Tibial nerve (tissue), 3 donors: ENCODE data around the gene PNPLA7.

Experiments used
- POLR2A ChIP-seq, 2 donors: fragments of 450-650 bp; IDR thresholded peaks; one replicate each; pipeline ENCODE4 v1.6.1; 2017; ENCODE audit warnings: antibody characterized with exemption in 2 of 2, mild to moderate bottlenecking in 2 of 2, moderate library complexity in 2 of 2
- TF ChIP-seq, protein P1 (sequence below), 5 experiments: fragments of 200-600 bp in 3 of 5; fragments of 450-650 bp in 2 of 5; sonication (generic) in 3 of 5; IDR thresholded peaks; one replicate each; pipeline ENCODE4 v1.5.1; 2016 to 2019; ENCODE audit warnings: antibody characterized with exemption in 5 of 5, mild to moderate bottlenecking in 3 of 5, moderate library complexity in 2 of 5

DNA sequence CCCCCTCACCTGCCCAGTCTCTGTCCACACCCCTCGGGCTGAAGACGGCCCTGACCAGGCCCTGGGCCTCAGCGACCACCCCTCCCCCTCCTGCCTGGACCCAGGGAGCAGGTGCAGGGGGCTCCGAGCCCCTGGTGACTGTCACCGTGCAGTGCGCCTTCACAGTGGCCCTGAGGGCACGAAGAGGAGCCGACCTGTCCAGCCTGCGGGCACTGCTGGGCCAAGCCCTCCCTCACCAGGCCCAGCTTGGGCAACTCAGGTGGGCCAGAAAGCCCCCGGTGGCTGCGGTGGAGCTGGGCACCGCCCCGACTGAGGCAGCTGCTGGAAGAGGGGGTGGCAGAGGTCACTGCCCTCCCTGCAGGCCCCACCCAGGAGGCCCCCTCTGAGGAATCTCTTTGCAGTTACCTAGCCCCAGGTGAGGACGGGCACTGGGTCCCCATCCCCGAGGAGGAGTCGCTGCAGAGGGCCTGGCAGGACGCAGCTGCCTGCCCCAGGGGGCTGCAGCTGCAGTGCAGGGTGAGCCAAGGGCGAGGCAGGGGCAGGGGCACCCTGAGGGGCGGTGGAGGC lies 116.8 kb downstream of the PNPLA7 start:
- no peak for TF ChIP-seq POLR2A (IDR thresholded peaks at IDR 0.05)
- TF ChIP-seq, protein P1, sequence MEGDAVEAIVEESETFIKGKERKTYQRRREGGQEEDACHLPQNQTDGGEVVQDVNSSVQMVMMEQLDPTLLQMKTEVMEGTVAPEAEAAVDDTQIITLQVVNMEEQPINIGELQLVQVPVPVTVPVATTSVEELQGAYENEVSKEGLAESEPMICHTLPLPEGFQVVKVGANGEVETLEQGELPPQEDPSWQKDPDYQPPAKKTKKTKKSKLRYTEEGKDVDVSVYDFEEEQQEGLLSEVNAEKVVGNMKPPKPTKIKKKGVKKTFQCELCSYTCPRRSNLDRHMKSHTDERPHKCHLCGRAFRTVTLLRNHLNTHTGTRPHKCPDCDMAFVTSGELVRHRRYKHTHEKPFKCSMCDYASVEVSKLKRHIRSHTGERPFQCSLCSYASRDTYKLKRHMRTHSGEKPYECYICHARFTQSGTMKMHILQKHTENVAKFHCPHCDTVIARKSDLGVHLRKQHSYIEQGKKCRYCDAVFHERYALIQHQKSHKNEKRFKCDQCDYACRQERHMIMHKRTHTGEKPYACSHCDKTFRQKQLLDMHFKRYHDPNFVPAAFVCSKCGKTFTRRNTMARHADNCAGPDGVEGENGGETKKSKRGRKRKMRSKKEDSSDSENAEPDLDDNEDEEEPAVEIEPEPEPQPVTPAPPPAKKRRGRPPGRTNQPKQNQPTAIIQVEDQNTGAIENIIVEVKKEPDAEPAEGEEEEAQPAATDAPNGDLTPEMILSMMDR (IDR thresholded peaks at IDR 0.05): no peak
